ENCODE data around the gene OR4C11.

DNA sequence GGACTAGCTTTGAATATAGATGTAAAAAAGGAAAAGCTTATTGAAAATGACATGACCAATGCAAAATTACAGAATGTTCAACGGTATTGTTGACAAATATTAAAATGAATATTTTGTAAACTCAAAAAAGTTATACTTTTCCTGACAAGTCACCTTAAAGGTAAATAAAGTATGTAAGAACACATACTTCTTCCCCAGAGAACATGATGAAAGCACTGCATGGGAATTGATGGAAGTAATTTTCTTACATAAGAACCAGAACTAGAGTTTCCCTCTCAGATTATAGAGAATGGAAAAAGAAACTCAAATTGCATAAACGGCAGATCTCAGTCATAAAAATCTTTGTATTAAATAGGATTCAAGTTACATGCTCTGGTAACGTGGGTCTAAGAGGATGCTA, 27.4 kb upstream of the OR4C11 start, which contains the start of gene OR4P4:
- no peak for TF ChIP-seq CTCF (IDR thresholded peaks at IDR 0.05)
- TF ChIP-seq EP300 (IDR thresholded peaks at IDR 0.05), result no peak
- TF ChIP-seq POLR2A (IDR thresholded peaks at IDR 0.05), result no peak
